K562 (cell line): ENCODE measurements around the gene NR6A1. TPM values are rescaled to one million over a fixed set of nuclear protein-coding genes. Genes with fewer than 3 reads are reported as not detected.

Source experiments
- ATAC-seq: fragments of 200-7000 bp; cut with Tn5 transposase; 3 replicates; pipeline ENCODE4 v1.9.1; 2020; ENCODE audit warnings: moderate library complexity
- BruUV-seq: library from RNA; stranded (reverse); fragments of 400-500 nt; replicated peaks from 2 replicates; lab custom pipeline; 2021; lab: Mats Ljungman, UMichigan
- CTCF ChIA-PET: fragments of 300-600 bp; formaldehyde crosslinking; extraction: SDS; loops from one replicate; lab custom pipeline; 2021; ENCODE audit warnings: low intra/inter-chr PET ratio; lab: Yijun Ruan, JAX
- POLR2A ChIA-PET: fragments of 300-600, 350-650 bp; sonication (Branson Sonifier 250); formaldehyde crosslinking; extraction: SDS; loops from one replicate; lab custom pipeline; 2021; ENCODE audit warnings: antibody characterized with exemption, inconsistent platforms; lab: Yijun Ruan, JAX
- DNase-seq, 4 experiments: peaks; one replicate each; pipeline versions ENCODE4 v3.0.0 to v3.0.0-alpha.2; 2011 to 2018; ENCODE audit warnings: low spot score in 3 of 4, mixed read lengths in 3 of 4; ENCODE audit errors: extremely low read depth in 1 of 4
- FAIRE-seq: peaks from 2 replicates; lab custom pipeline; 2011; peaks lifted over from hg19 to GRCh38; lab: Jason Lieb, UNC
- H2AFZ ChIP-seq: 2 replicates; pipeline ENCODE4 v1.6.0; 2011; ENCODE audit warnings: low read depth, low read length, control low read depth, inconsistent platforms
- H3K27ac ChIP-seq: fragments of 200-600 bp; 3 replicates; pipeline ENCODE4 v1.8.0; 2011; ENCODE audit warnings: low read depth, mild to moderate bottlenecking, control low read depth, inconsistent platforms, low read length, moderate library complexity, mixed read lengths; ENCODE audit errors: extremely low read depth
- H3K27me3 ChIP-seq, 2 experiments: fragments of 300-600 bp in 1 of 2; 2 replicates in 1 of 2; 3 replicates in 1 of 2; pipeline versions ENCODE4 v1.6.0 to v1.8.0; 2011; ENCODE audit warnings: inconsistent platforms in 2 of 2, low read length in 2 of 2, mild to moderate bottlenecking in 1 of 2, mixed read lengths in 1 of 2, moderate library complexity in 1 of 2; ENCODE audit not compliant: control insufficient read depth in 2 of 2, insufficient read depth in 2 of 2
- H3K36me3 ChIP-seq: fragments of 300-600 bp; 3 replicates; pipeline ENCODE4 v1.8.0; 2011; ENCODE audit warnings: mild to moderate bottlenecking, low read length, inconsistent platforms; ENCODE audit not compliant: control insufficient read depth, insufficient read depth
- H3K4me1 ChIP-seq, 2 experiments: fragments of 200-600 bp in 1 of 2; replicated peaks in 1 of 2; 2 replicates in 1 of 2; 3 replicates in 1 of 2; pipeline versions ENCODE4 v1.5.1 to v1.8.0; 2011; ENCODE audit warnings: inconsistent platforms in 2 of 2, low read length in 2 of 2, mild to moderate bottlenecking in 1 of 2, mixed read lengths in 1 of 2, moderate library complexity in 1 of 2; ENCODE audit not compliant: control insufficient read depth in 2 of 2, insufficient read depth in 2 of 2
- H3K4me2 ChIP-seq: 2 replicates; pipeline ENCODE4 v1.6.1; 2011; ENCODE audit warnings: low read length, control low read depth, inconsistent platforms, mixed read lengths; ENCODE audit not compliant: insufficient read depth
- H3K4me3 ChIP-seq: fragments of 200-600 bp; sonication (generic), shearing (Covaris generic); 2 replicates; pipeline ENCODE4 v1.5.1; 2016; ENCODE audit warnings: control low read depth, inconsistent platforms
- H3K79me2 ChIP-seq: fragments of 200-600 bp; 3 replicates; pipeline ENCODE4 v1.8.0; 2011; ENCODE audit warnings: low read length, inconsistent platforms; ENCODE audit not compliant: control insufficient read depth, insufficient read depth
- H3K9ac ChIP-seq, 2 experiments: 2 replicates each; pipeline versions ENCODE4 v1.6.0 to v1.6.1; 2011; ENCODE audit warnings: low read depth in 2 of 2, low read length in 2 of 2, control low read depth in 1 of 2, inconsistent platforms in 1 of 2, mild to moderate bottlenecking in 1 of 2, mixed read lengths in 1 of 2; ENCODE audit not compliant: insufficient read depth in 1 of 2
- H3K9me1 ChIP-seq: one replicate; pipeline ENCODE4 v1.6.0; 2011; ENCODE audit warnings: inconsistent platforms, mild to moderate bottlenecking, low read length, moderate library complexity; ENCODE audit not compliant: control insufficient read depth, insufficient read depth
- H3K9me3 ChIP-seq: replicated peaks from 2 replicates; pipeline ENCODE4 v1.5.1; 2011; ENCODE audit warnings: low read depth, low read length, inconsistent platforms; ENCODE audit not compliant: control insufficient read depth, insufficient read depth
- H4K20me1 ChIP-seq: replicated peaks from 2 replicates; pipeline ENCODE4 v1.6.1; 2011; ENCODE audit warnings: low read length, inconsistent platforms, mixed read lengths; ENCODE audit not compliant: control insufficient read depth, insufficient read depth
- ARHGAP35 ChIP-seq: fragments of 450-650 bp; IDR thresholded peaks from 2 replicates; pipeline ENCODE4 v1.6.1; 2018; ENCODE audit not compliant: partially characterized antibody
- BRCA1 ChIP-seq, 2 experiments: fragments of 450-650 bp in 1 of 2; sonication (generic) in 1 of 2; formaldehyde crosslinking in 1 of 2; IDR thresholded peaks; 2 replicates each; pipeline versions ENCODE4 v1.5.0 to v1.6.1; 2017 to 2020; ENCODE audit warnings: mild to moderate bottlenecking in 1 of 2, missing genetic modification reagents in 1 of 2
- CSDE1 ChIP-seq, 2 experiments: fragments of 450-650 bp; IDR thresholded peaks; 2 replicates each; pipeline ENCODE4 v1.6.1; 2016; ENCODE audit warnings: mild to moderate bottlenecking in 1 of 2
- SMARCA4 ChIP-seq: fragments of 450-650 bp; IDR thresholded peaks from 2 replicates; pipeline ENCODE4 v1.6.1; 2016
- TFAM ChIP-seq: fragments of 250-450 bp; sonication (Bioruptor Pico); conservative IDR thresholded peaks from 2 replicates; pipeline ENCODE4 v1.5.0; 2021; ENCODE audit warnings: mild to moderate bottlenecking, moderate library complexity
- ZFX ChIP-seq: sonication (generic); formaldehyde crosslinking; IDR thresholded peaks from 2 replicates; pipeline ENCODE4 v1.8.0; 2022; ENCODE audit warnings: mild to moderate bottlenecking, missing genetic modification reagents, moderate library complexity
- ZNF431 ChIP-seq: sonication (generic); formaldehyde crosslinking; IDR thresholded peaks from 2 replicates; pipeline ENCODE4 v1.8.0; 2022; ENCODE audit warnings: mild to moderate bottlenecking, missing genetic modification reagents
- ZNF780A ChIP-seq: fragments of 250-450 bp; sonication (Bioruptor Pico); IDR thresholded peaks from 2 replicates; pipeline ENCODE4 v1.5.0; 2021; ENCODE audit warnings: mild to moderate bottlenecking
- WGBS: fragments of 100-300 bp; shearing (Covaris generic); methylation state at CpG from one replicate; pipeline ENCODE4 v1.1.6; 2016; ENCODE audit warnings: low coverage, mixed read lengths; ENCODE audit not compliant: insufficient coverage; ENCODE audit errors: missing lambda C conversion rate; 5-methylcytosine and 5-hydroxymethylcytosine counted together
- in situ Hi-C: fragments of 300-500 bp; cut with MboI; formaldehyde crosslinking; loops from 4 replicates; pipeline ENCODE4 v1.15.0; 2018; ENCODE audit warnings: inconsistent platforms, mixed read lengths
- intact Hi-C: fragments of 100-400 bp; cut with micrococcal nuclease; formaldehyde crosslinking; loops from 2 replicates; pipeline ENCODE4 v1.14.2; 2022
- polyA plus RNA-seq, 8 experiments: library from polyadenylated mRNA; depleted of rRNA in 4 of 8; stranded (reverse) in 5 of 8; unstranded in 3 of 8; fragments of >200 nt; fragmentation: Nextera tagmentation in 2 of 8; fragmentation: Illumina TruSeq in 1 of 8; extraction: Ambion mirVana in 2 of 8; extraction: Trizol in 1 of 8; gene quantifications; 2 replicates each; pipeline versions ENCODE4 v1.2.1 to v1.2.3, GENCODE V29; 2011 to 2014; ENCODE audit warnings: inconsistent platforms in 1 of 8, missing spikeins in 1 of 8
- total RNA-seq, 7 experiments: library from RNA; depleted of rRNA in 6 of 7; stranded (reverse); fragments of >200 nt in 6 of 7; fragmentation: Illumina TruSeq in 2 of 7; extraction: Trizol in 2 of 7; gene quantifications; 2 replicates each; pipeline versions ENCODE4 v1.2.1 to v1.2.3, GENCODE V29; 2011 to 2021; ENCODE audit warnings: low replicate concordance in 1 of 7
- TF ChIP-seq, protein P1 (sequence below): fragments of 250-450 bp; sonication (Bioruptor Pico); IDR thresholded peaks from 2 replicates; pipeline ENCODE4 v1.5.0; 2021; ENCODE audit warnings: mild to moderate bottlenecking, borderline replicate concordance
- TF ChIP-seq, protein P2 (sequence below): fragments of 450-650 bp; formaldehyde crosslinking; IDR thresholded peaks from 2 replicates; pipeline ENCODE4 v1.4.0; 2020; ENCODE audit warnings: mild to moderate bottlenecking, mixed read lengths
- TF ChIP-seq, protein P3 (sequence below): sonication (generic); formaldehyde crosslinking; IDR thresholded peaks from 2 replicates; pipeline ENCODE4 v1.8.0; 2022; ENCODE audit warnings: mild to moderate bottlenecking, low read depth, missing genetic modification reagents

NR6A1 gene
- total and polyA plus RNA-seq, 9 of the 15 experiments (the other 6 are each of a cell fraction or from before 2014, with no cell fraction given): 9.7 to 55.4 (median 28.3) TPM

DNA sequence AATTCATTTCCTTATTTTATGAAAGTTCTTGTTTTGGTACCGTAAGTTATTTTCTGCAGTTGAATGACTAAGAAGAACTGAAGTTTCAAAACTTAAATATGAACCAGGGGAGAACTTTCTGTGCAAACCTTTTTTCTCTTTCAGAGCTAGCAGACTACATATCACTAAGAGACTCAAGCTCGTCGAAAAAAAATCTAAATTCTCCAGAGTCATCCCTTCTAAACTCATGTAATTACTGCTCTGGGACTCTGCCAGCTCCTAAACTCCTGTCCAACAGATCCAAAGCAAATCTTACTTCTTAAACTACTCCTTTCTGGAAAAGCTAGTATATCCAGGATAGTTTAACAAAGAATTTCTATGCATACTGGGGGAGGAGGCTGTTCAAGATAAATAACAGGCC lies 176.9 kb downstream of the NR6A1 start:
- Histone ChIP-seq H3K36me3 (no peaks in the 10 kb centered on the region), H2AFZ (no peak overlapping the region)
- ATAC-seq: no peak; the same call in 2 of the 3 replicates
- 12% methylated on average over 3 of the region's 3 CpGs for WGBS
- POLR2A ChIA-PET: interaction anchor here (0.6 to 1.8 kb wide), 5 partner anchors 12 to 124 kb away, joined by 3 to 9 read pairs (median 3); no protein-coding TSS in a partner anchor
- TF ChIP-seq ARHGAP35 (no peak), TFAM (CRISPR knock-in tag) (no peak), CSDE1 (IDR thresholded peaks at IDR 0.05) (no peak), ZNF431 (CRISPR knock-in tag) (no peak), ZFX (no peak), BRCA1 (IDR thresholded peaks at IDR 0.05) (no peak), BRCA1 (CRISPR knock-in tag; IDR thresholded peaks at IDR 0.05) (no peak), SMARCA4 (no peak), ZNF780A (CRISPR knock-in tag) (no peak)
- TF ChIP-seq, protein P1, sequence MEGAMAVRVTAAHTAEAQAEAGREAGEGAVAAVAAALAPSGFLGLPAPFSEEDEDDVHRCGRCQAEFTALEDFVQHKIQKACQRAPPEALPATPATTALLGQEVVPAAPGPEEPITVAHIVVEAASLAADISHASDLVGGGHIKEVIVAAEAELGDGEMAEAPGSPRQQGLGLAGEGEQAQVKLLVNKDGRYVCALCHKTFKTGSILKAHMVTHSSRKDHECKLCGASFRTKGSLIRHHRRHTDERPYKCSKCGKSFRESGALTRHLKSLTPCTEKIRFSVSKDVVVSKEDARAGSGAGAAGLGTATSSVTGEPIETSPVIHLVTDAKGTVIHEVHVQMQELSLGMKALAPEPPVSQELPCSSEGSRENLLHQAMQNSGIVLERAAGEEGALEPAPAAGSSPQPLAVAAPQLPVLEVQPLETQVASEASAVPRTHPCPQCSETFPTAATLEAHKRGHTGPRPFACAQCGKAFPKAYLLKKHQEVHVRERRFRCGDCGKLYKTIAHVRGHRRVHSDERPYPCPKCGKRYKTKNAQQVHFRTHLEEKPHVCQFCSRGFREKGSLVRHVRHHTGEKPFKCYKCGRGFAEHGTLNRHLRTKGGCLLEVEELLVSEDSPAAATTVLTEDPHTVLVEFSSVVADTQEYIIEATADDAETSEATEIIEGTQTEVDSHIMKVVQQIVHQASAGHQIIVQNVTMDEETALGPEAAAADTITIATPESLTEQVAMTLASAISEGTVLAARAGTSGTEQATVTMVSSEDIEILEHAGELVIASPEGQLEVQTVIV (CRISPR knock-in tag): no peak
- TF ChIP-seq, protein P2, sequence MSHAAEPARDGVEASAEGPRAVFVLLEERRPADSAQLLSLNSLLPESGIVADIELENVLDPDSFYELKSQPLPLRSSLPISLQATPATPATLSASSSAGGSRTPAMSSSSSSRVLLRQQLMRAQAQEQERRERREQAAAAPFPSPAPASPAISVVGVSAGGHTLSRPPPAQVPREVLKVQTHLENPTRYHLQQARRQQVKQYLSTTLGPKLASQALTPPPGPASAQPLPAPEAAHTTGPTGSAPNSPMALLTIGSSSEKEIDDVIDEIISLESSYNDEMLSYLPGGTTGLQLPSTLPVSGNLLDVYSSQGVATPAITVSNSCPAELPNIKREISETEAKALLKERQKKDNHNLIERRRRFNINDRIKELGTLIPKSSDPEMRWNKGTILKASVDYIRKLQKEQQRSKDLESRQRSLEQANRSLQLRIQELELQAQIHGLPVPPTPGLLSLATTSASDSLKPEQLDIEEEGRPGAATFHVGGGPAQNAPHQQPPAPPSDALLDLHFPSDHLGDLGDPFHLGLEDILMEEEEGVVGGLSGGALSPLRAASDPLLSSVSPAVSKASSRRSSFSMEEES (CRISPR knock-in tag): no peak
- TF ChIP-seq, protein P3, sequence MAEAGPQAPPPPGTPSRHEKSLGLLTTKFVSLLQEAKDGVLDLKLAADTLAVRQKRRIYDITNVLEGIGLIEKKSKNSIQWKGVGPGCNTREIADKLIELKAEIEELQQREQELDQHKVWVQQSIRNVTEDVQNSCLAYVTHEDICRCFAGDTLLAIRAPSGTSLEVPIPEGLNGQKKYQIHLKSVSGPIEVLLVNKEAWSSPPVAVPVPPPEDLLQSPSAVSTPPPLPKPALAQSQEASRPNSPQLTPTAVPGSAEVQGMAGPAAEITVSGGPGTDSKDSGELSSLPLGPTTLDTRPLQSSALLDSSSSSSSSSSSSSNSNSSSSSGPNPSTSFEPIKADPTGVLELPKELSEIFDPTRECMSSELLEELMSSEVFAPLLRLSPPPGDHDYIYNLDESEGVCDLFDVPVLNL (CRISPR knock-in tag): no peak
- TF ChIP-seq, all 486 proteins: peak for 0
- CTCF ChIA-PET: no interaction called here
- Histone ChIP-seq H3K27ac (peak overlapping the region; percentile 23; the same call in 1 of the 3 replicates), H3K4me3 (peak overlapping the region; percentile 19; the same call in 1 of the 2 replicates), H3K9me1 (no peaks in the 10 kb centered on the region), H3K9ac (peak overlapping the region in 1 of 2 experiments; percentile 40; a peak in 2 of 4 replicates), H3K79me2 (peaks cover 49% of the 10 kb centered on the region), H3K27me3 (no peaks in the 10 kb centered on the region), H3K9me3 (no peaks in the 10 kb centered on the region), H3K4me1 (peaks cover 7 to 43% of the 10 kb centered on the region in 2 experiments; a peak in 4 of 5 replicates), H3K4me2 (peak overlapping the region; percentile 44; the same call in 1 of the 2 replicates), H4K20me1 (no peaks in the 10 kb centered on the region)
- intact Hi-C loops: no loop called here
- FAIRE-seq (no peak), DNase-seq (no peak)
- in situ Hi-C loops: no loop called here
- BruUV-seq: no TSS peak
